HEK293T (cell line): ENCODE data around the gene SPATA2.

Source experiments
- ELF4 ChIP-seq: fragments of 450-650 bp; IDR thresholded peaks from 2 replicates; pipeline ENCODE4 v1.6.1; 2017; ENCODE audit warnings: antibody characterized with exemption
- FOXA1 ChIP-seq: fragments of 450-650 bp; IDR thresholded peaks from 2 replicates; pipeline ENCODE4 v1.6.1; 2016; ENCODE audit warnings: mild to moderate bottlenecking
- ZNF384 ChIP-seq: fragments of 450-650 bp; IDR thresholded peaks from 2 replicates; pipeline ENCODE4 v1.6.1; 2016

- TF ChIP-seq FOXA1 (no peak), ZNF384 (no peak), ELF4 (no peak)
Measured at GRCh38 chr20:49859011-49859410, 56.3 kb downstream of the SPATA2 start.
